IPS DF 4.7 (cell line): ENCODE data around the gene RUNDC1.

ENCODE experiments used
- DNase-seq: peaks from one replicate; pipeline ENCODE4 v3.0.0-alpha.2; 2013; ENCODE audit warnings: low spot score; ENCODE audit errors: extremely low read depth

RUNDC1 gene

DNA sequence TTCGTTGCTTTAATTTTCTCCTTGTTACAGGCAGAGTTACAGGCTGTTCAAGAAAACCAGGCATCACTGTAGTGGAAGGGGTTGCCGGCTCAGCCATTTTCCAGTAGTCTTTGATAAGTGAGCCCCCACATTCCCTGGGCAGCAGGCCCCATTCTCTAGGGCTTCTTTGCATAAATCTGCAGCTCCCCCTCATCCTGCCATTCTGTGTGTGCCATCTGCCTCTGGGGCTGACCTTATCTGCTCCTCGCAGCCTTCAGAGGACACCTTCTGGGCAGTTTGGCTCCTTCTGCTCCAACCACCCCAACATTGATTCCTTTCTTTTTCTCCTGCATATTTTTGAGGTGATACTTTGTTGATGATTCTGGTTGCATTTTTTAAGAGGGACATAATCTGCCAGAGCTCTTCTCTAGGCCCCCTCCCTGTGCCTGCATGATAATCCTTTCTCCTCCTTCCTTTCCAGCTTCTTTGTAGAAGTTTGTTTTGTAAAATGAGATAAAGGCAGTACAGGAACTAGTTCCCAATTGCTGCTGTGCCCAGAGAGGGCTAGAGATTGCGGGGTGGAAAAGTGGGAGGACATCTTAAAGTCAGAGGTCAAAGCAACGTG, 61.8 kb downstream of the RUNDC1 start:
- no peak for DNase-seq
